HUES64 (cell line): ENCODE data around the gene NUP210L.
A peak's percentile ranks its signal among the peaks of the same experiment; 100 is the strongest.
"Not testable (repeated sequence)": the region's sequence is repeated elsewhere in the genome, so short reads cannot be mapped to it uniquely, and the experiment has no call there.

Source experiments
- H3K27ac ChIP-seq: 2 replicates; pipeline ENCODE4 v1.7.0; 2013; ENCODE audit warnings: low read depth, low read length, inconsistent platforms
- H3K27me3 ChIP-seq: 2 replicates; pipeline ENCODE4 v1.6.1; 2013; ENCODE audit warnings: mild to moderate bottlenecking, low read length; ENCODE audit not compliant: insufficient read depth
- H3K36me3 ChIP-seq: 2 replicates; pipeline ENCODE4 v1.6.1; 2013; ENCODE audit warnings: mild to moderate bottlenecking, low read length; ENCODE audit not compliant: insufficient read depth
- H3K4me1 ChIP-seq: 2 replicates; pipeline ENCODE4 v1.6.1; 2013; ENCODE audit warnings: mild to moderate bottlenecking, low read length, moderate library complexity; ENCODE audit not compliant: insufficient read depth
- H3K4me3 ChIP-seq: 2 replicates; pipeline ENCODE4 v1.5.1; 2013; ENCODE audit warnings: mild to moderate bottlenecking, low read length, moderate library complexity
- H3K9ac ChIP-seq: 2 replicates; pipeline ENCODE4 v1.6.1; 2013; ENCODE audit warnings: mild to moderate bottlenecking, low read depth, low read length
- H3K9me3 ChIP-seq: 2 replicates; pipeline ENCODE4 v1.6.1; 2013; ENCODE audit warnings: low read depth, low read length; ENCODE audit not compliant: insufficient read depth
- WGBS: fragments of 150-250, 120-280 bp; methylation state at CpG from one replicate; pipeline ENCODE4 v1.1.7; 2013; ENCODE audit warnings: missing lambda C conversion rate; 5-methylcytosine and 5-hydroxymethylcytosine counted together

NUP210L gene

DNA sequence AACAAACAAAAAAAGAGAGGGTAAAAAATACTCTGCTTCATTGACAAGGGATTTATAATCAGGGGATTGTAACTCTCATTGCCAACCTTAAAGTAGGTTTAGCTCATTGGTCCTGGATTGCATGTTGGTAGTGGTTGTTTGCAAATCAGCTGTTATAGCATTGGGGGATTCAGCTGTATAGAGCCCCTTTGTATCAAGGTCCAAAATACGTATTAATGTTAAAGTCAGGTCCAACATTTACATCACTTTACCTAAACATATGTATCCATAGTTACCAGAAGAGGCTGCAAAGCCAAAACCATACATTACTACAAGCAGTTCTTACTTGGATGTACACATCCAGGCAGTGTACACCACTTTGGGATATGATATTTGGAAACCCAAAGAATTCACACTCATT lies 134.9 kb downstream of the NUP210L start:
- no peak overlapping the region for H3K9ac ChIP-seq
- 100% methylated on average over 1 of the region's 1 CpG for WGBS
- no peak overlapping the region for H3K27ac ChIP-seq
- H3K36me3 ChIP-seq, result no peaks in the 10 kb centered on the region
- H3K4me3 ChIP-seq, result no peak overlapping the region
- H3K27me3 ChIP-seq, result no peaks in the 10 kb centered on the region
- no peaks in the 10 kb centered on the region for H3K9me3 ChIP-seq
- H3K4me1 ChIP-seq, result no peaks in the 10 kb centered on the region

DNA sequence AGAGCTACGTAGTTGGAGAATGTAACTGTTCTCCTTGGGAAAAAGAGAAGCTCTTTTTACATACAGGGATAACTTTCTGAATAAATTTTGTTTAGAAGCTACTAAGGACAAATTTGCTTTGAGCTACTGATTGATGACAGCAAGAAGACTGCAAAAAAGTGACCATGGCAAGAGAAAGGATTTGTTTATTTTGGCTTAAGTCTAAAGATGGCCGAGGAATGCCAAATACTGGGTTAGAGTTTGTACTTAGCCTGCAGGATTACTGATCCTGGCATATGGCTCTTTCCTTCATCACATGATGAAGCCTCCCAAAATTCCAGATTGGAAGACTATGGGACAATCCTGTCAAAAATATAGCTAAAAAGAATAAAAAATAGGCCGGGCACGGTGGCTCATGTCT lies 135.6 kb downstream of the NUP210L start:
- WGBS, result 86% methylated on average over 4 of the region's 4 CpGs
- no peaks in the 10 kb centered on the region for H3K9me3 ChIP-seq
- no peak overlapping the region for H3K4me3 ChIP-seq
- no peaks in the 10 kb centered on the region for H3K4me1 ChIP-seq
- H3K27me3 ChIP-seq, result no peaks in the 10 kb centered on the region
- no peak overlapping the region for H3K27ac ChIP-seq
- no peaks in the 10 kb centered on the region for H3K36me3 ChIP-seq
- no peak overlapping the region for H3K9ac ChIP-seq

DNA sequence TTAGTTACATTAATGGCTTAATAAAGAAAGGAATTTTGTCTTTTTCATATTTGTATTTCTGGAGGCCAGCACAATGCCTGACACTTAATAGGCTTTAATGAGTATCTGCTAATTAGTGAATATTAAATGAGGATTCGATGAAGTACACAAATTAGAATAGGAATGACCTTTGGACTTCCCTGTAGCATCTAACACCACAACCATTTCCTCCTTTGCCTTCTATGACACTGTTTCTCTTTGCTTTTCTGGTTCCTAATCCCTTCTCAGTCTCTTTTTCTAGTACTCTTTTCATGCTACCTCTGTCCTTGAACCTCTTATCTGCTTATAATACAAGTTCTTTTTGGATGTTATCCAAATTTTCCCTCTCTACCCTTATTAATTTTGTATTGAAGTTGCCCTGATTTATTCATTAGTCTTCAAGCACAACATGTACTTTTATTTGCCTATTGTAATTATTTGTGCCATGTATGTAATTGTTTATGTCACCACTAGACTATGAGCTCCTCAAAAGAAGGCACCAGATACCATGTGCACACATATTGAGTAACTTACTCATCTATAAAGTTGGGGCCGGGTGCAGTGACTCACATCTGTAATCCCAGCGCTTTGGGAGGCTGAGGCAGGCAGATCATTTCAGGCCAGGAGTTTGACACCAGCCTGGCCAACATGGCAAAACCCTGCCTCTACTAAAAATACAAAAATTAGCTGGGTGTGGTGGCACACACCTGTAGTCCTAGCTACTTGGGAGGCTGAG lies 140.5 kb downstream of the NUP210L start:
- Histone ChIP-seq H3K4me3 (no peak overlapping the region), H3K9ac (no peak overlapping the region), H3K4me1 (no peaks in the 10 kb centered on the region), H3K9me3 (no peaks in the 10 kb centered on the region), H3K27me3 (no peaks in the 10 kb centered on the region), H3K27ac (no peak overlapping the region), H3K36me3 (no peaks in the 10 kb centered on the region)
- whole genome bisulfite sequencing, result 93% methylated on average over 3 of the region's 3 CpGs

DNA sequence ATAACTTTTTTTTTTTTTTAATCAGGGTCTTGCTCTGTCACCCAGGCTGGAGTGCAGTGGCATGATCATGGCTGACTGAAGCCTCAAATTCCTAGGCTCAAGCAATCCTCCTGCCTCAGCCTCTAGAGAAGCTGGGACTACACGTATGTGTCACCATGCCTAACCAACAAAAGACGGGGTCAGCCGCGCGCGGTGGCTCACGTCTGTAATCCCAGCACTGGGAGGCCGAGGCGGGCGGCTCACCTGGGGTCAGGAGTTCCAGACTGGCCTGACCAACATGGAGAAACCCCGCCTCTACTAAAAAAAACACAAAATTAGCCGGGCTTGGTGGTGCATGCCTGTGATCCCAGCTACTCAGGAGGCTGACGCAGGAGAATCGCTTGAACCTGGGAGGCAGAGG lies 142.3 kb downstream of the NUP210L start:
- H3K9me3 ChIP-seq, H3K27me3 ChIP-seq, H3K4me3 ChIP-seq, H3K27ac ChIP-seq, H3K4me1 ChIP-seq, H3K9ac ChIP-seq, H3K36me3 ChIP-seq: not testable (repeated sequence)
- 96% methylated on average over 14 of the region's 14 CpGs for WGBS

DNA sequence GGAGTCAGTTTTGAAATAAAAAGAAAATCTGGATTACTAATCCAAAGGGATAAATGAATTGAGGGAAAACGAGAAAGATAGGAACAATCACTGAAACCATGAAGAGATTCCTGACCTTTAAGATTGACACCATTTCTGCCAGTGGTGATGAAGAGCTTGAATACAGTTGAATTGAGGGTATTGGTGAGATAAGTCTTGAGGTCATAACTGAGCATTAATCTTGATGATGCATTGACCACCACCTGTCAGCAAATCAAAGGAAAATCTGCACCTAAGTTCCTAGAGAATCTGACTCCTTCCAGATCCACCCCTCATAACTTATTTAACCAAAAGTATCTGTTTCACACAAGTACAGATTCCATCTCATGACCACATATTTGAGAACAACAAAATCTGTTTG lies 142.7 kb downstream of the NUP210L start:
- no peak overlapping the region for H3K27ac ChIP-seq
- no peaks in the 10 kb centered on the region for H3K27me3 ChIP-seq
- no peaks in the 10 kb centered on the region for H3K36me3 ChIP-seq
- H3K9ac ChIP-seq, result no peak overlapping the region
- no peaks in the 10 kb centered on the region for H3K4me1 ChIP-seq
- WGBS, result 88% methylated on average over 1 of the region's 1 CpG
- no peak overlapping the region for H3K4me3 ChIP-seq
- no peaks in the 10 kb centered on the region for H3K9me3 ChIP-seq

DNA sequence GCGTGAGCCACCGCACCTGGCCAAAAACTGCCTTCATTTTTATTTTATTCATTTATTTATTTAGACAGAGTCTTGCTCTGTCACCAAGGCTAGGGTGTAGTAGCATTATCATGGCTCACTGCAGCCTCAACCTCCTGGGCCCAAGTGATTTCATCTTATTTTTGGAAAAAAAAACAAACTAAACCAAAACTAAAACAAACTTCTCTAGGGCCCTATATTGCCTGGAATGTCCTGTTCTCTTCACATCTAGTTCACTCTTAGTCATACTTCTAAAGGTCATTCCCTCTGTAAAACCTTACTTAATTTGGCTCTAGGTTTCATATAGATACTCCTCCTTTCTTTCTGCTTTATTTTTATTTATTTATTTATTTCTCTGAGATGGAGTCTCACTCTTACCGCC lies 148.7 kb downstream of the NUP210L start:
- Histone ChIP-seq H3K27me3 (no peaks in the 10 kb centered on the region), H3K9me3 (no peaks in the 10 kb centered on the region), H3K36me3 (no peaks in the 10 kb centered on the region), H3K27ac (no peak overlapping the region), H3K4me1 (no peaks in the 10 kb centered on the region), H3K4me3 (no peak overlapping the region), H3K9ac (no peak overlapping the region)
- WGBS, result 100% methylated on average over 3 of the region's 3 CpGs

DNA sequence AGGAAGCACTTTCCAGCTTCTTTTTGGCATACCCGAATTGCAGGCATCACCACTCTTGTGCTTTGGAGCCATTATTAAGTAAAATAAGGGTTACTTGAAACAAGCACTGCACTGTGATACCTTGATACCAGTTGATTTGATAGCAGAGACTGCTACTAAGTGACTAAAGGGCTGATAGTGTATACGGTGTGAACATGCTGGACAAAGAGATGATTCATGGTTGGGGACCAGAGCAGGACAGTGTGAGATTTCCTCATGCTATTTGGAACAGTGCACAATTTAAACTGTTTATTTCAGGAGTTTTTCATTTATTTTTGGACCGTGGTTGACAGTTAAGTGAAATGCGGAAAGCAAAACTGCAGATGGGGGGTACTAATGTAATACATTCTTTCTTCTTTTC lies 154.5 kb downstream of the NUP210L start:
- H3K9me3 ChIP-seq, result no peaks in the 10 kb centered on the region

DNA sequence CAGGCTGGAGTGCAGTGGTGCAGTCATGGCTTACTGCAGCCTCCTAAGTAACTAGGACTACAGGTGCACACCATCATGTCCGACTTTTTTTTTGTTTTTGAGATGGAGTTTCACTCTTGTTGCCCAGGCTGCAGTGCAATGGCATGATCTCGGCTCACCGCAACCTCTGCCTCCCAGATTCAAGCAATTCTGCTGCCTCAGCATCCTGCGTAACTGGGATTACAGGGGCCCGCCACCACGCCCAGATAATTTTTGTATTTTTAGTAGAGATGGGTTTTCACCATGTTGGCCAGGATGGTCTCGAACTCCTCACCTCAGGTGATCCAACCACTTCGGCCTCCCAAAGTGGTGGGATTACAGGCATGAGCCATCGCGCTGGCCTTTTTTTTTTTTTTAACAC lies 158.0 kb downstream of the NUP210L start:
- not testable (repeated sequence) for H3K9ac ChIP-seq, H3K9me3 ChIP-seq, H3K4me1 ChIP-seq, H3K4me3 ChIP-seq, H3K27me3 ChIP-seq, H3K27ac ChIP-seq
- 94% methylated on average over 8 of the region's 10 CpGs for WGBS
- H3K36me3 ChIP-seq, result peaks cover 38% of the 10 kb centered on the region

More for the DNA sequence above, 154.5 kb downstream of the NUP210L start:
- peaks cover 5% of the 10 kb centered on the region for H3K36me3 ChIP-seq
- H3K4me1 ChIP-seq, result no peaks in the 10 kb centered on the region
- no peaks in the 10 kb centered on the region for H3K27me3 ChIP-seq
- 91% methylated on average over 4 of the region's 4 CpGs for WGBS
- H3K27ac ChIP-seq, result no peak overlapping the region
- no peak overlapping the region for H3K9ac ChIP-seq
- no peak overlapping the region for H3K4me3 ChIP-seq

DNA sequence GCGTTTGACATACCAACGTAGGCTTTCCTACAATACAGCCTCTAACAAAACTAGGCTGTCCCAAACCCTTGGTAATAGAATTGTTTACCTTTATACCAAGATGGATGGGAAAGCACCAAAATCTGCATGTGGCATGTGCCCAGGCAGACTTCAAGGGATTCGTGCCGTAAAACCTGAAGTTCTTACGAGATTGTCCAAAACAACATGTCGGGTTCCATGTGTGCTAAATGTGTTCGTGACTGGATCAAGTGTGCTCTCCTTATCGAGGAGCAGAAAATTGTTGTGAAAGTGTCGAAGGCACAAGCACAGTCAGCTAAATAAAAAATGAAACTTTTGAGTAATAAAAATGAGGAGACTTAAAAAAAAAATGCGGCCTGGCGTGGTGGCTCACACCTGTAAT lies 159.2 kb downstream of the NUP210L start:
- Histone ChIP-seq H3K36me3 (peaks cover 47% of the 10 kb centered on the region), H3K27ac (no peak overlapping the region), H3K9ac (no peak overlapping the region), H3K4me3 (no peak overlapping the region), H3K9me3 (no peaks in the 10 kb centered on the region), H3K4me1 (0 out of 2 replicates have a peak, but pooled peaks cover 4% of the 10 kb centered on the region), H3K27me3 (no peaks in the 10 kb centered on the region)
- WGBS, result 95% methylated on average over 11 of the region's 11 CpGs

DNA sequence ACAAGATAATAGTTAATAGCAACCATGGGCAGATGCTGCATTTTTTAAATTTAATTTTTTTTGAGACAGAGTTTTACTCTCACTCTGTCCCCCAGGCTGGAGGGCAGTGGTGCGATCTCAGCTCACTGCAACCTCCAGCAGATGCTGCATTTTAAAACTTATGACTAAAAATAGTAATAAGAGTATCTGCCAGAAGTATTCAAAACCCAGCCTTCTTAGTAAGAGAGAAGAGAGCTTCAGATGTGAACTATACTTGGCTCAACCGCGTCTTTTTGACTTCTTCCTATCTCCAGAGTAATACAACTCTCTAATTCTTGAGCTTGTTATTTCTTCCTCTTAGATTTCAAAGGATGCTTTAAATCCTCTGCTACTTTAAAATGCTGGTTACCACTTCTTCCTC lies 159.7 kb downstream of the NUP210L start:
- 97% methylated on average over 2 of the region's 3 CpGs for WGBS
- no peak overlapping the region for H3K27ac ChIP-seq
- H3K9ac ChIP-seq, result no peak overlapping the region
- no peak overlapping the region for H3K4me3 ChIP-seq
- no peaks in the 10 kb centered on the region for H3K9me3 ChIP-seq
- H3K4me1 ChIP-seq, result 0 out of 2 replicates have a peak, but pooled peaks cover 4% of the 10 kb centered on the region
- peaks cover 47% of the 10 kb centered on the region for H3K36me3 ChIP-seq
- H3K27me3 ChIP-seq, result no peaks in the 10 kb centered on the region

DNA sequence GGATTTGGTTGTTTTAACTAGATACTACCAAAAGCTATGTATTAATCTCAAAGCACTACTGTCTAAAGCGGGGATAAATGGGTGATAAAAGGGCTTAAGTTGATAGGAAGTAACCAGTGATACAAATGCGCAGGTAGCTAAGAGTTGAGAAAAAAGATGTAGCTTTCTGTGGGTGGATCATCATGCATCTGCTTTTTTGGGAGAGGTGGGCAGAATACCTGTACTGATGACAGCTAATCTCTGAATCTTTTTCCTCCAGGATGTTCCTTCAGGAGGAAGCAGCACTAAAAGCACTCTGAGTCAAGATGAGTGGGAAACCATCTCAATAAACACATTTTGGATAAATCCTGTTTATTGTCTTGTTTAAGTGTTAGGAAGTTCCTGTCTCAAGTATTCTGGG lies 163.1 kb downstream of the NUP210L start:
- H3K9me3 ChIP-seq, result no peaks in the 10 kb centered on the region
- peaks cover 47% of the 10 kb centered on the region for H3K36me3 ChIP-seq
- peak overlapping the region; percentile 91 for H3K4me3 ChIP-seq
- peak overlapping the region; percentile 95 for H3K27ac ChIP-seq
- WGBS, result 95% methylated on average over 2 of the region's 2 CpGs
- peak overlapping the region; percentile 99 for H3K9ac ChIP-seq
- peaks cover 6% of the 10 kb centered on the region; the same call in 1 of the 2 replicates for H3K4me1 ChIP-seq
- no peaks in the 10 kb centered on the region for H3K27me3 ChIP-seq
